WI38 (cell line): ENCODE data around the gene DNAJC10.

Source experiments
- H3K4me3 ChIP-seq: 2 replicates; pipeline ENCODE4 v1.5.1; 2011; ENCODE audit warnings: low read depth, mild to moderate bottlenecking, control low read depth, low read length
- CTCF ChIP-seq: IDR thresholded peaks from 2 replicates; pipeline ENCODE4 v1.5.1; 2012; ENCODE audit warnings: low read depth, mild to moderate bottlenecking, control low read depth, low read length

DNAJC10 gene

GRCh38 chr2:182817558-182817957 lies 101.5 kb downstream of the DNAJC10 start:
- no peak for TF ChIP-seq CTCF
- no peak overlapping the region for H3K4me3 ChIP-seq

GRCh38 chr2:182818501-182818900 lies 102.4 kb downstream of the DNAJC10 start:
- no peak overlapping the region for H3K4me3 ChIP-seq

GRCh38 chr2:182818925-182819324 lies 102.9 kb downstream of the DNAJC10 start:
- no peak overlapping the region for H3K4me3 ChIP-seq
- no peak for TF ChIP-seq CTCF

More at GRCh38 chr2:182818501-182818900, 102.4 kb downstream of the DNAJC10 start:
- no peak for TF ChIP-seq CTCF

- no peak for TF ChIP-seq CTCF
- no peak overlapping the region for H3K4me3 ChIP-seq
Observed at GRCh38 chr2:182819412-182819811, 103.4 kb downstream of the DNAJC10 start.

- no peak for TF ChIP-seq CTCF
- H3K4me3 ChIP-seq: no peak overlapping the region
Observed at GRCh38 chr2:182821182-182821581, 105.1 kb downstream of the DNAJC10 start.

GRCh38 chr2:182822733-182823132 lies 106.7 kb downstream of the DNAJC10 start:
- TF ChIP-seq CTCF: no peak
- no peak overlapping the region for H3K4me3 ChIP-seq

GRCh38 chr2:182824056-182824766 lies 108.2 kb downstream of the DNAJC10 start:
- H3K4me3 ChIP-seq: no peak overlapping the region
- no peak for TF ChIP-seq CTCF
